ENCODE measurements around the gene EDEM1.
"Not testable (repeated sequence)": the region's sequence is repeated elsewhere in the genome, so short reads cannot be mapped to it uniquely, and the experiment has no call there.

EDEM1 gene

DNA sequence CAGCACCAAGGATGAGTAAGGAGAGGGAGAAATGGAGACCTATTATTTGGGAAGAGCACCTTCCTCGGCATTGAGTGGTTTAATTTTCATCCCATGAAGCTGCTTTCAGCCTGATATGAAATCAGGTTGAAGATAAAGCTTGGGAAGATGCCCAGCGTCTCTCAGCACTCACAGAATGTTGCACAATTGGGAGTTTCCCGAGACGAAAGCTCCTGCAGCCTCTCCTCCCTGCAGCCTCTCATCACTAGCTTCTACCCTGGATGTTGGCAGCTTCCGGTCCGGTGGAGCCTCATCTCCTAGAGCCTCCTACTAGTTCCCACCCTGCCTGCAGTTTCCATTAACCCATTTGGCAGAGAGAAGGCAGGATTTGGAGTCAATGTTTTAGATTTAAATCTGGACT, 40.3 kb downstream of the EDEM1 start:
- H3K4me3 ChIP-seq (ENCODE audit: low read depth, low read length), result no peak overlapping the region

DNA sequence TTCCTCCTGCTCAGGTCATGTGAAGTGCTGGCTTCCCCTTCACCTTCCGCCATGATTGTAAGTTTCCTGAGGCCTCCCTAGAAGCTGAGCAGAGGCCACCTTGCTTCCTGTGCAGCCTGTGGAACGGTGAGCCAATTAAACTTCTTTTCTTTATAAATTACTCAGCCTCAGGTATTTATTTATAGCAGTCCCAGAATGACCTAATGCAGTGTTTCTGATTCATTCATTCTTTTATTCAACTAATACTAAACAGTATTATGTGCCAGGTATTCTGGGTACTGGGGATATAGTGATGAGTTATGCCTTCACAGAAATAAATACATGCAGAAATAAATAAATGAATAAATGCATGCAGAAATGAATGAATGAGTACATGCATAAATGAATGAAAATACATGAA, 41.9 kb downstream of the EDEM1 start:
- no peak overlapping the region for H3K4me3 ChIP-seq (ENCODE audit: low read depth, low read length)

DNA sequence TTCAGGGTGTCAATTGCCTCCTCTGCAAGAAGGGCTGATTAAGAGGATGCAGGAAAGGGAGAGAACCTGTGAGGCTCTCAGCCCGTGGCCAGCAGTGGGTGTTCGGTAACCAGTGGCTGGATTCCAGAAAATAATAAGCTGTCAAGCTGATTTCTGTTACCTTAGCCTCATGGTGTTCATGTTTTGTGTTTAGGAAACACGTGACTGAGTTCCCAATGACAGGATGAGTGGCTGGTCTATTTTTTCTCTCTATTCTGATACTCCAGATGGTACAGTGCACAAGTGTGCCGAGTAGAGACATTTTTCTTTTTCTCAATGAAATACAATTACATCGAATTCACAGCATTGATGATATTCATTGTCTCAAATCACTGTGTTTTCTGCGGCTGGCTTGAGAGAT, 43.6 kb downstream of the EDEM1 start:
- no peak overlapping the region for H3K4me3 ChIP-seq (ENCODE audit: low read depth, low read length)

DNA sequence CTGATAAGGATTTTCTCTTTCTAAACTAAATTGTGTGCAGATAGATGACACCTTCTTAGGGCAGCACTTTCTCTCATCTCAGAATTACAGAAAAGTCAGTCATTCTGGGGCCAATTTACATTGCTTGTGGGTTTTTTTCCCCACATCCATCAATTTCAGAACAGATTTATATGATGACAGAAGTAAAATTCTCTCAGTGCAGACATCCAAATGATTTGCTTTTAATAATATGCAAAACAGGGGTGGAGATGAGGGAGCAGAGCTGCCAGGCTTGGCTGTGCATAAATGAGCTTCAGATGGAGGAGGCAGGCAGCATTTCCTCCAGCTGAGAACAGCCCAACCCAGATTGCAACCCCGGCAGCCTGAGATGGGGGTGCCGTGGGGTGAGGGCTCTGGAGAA, 44.0 kb downstream of the EDEM1 start:
- H3K4me3 ChIP-seq (ENCODE audit: low read depth, low read length), result no peak overlapping the region

DNA sequence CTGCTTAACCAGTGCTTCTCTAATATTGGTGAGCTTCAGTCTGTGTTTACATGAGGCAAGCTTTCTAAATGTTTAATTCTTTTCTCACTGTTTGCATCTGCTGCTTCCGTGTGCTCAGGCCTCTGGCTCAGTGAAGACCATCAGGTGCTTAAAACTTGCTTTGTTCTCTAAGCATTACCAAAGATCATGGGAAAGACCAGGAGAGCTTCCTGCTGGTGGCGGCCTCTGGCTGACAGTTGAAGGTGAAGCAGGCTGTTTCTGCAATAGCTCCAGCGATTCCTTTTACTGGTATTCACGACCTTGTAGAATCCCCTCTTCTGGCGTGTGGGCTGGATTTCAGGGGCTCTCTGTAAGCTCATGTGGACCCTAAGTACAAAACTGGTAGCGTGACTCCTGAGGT, 45.1 kb downstream of the EDEM1 start:
- no peak overlapping the region for H3K4me3 ChIP-seq (ENCODE audit: low read depth, low read length)

DNA sequence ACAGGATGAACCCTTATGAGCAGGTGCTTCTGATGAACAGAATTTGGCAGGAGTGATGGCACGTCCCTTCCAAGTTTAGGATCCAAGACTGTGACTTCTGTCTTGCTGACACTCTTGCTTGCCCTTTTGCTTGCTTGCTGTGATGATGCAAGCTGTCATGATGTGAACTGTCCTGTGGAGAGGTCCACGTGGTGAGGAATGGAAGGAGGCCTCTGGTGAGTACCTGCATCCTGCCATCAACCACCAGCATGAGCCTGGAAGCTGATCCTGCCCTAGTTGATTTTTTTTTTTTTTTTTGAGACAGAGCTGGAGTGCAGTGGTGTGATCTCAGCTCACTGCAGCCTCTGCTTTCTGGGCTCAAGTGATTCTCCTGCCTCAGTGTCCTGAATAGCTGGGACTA, 45.5 kb downstream of the EDEM1 start:
- H3K4me3 ChIP-seq (ENCODE audit: low read depth, low read length), result no peak overlapping the region

DNA sequence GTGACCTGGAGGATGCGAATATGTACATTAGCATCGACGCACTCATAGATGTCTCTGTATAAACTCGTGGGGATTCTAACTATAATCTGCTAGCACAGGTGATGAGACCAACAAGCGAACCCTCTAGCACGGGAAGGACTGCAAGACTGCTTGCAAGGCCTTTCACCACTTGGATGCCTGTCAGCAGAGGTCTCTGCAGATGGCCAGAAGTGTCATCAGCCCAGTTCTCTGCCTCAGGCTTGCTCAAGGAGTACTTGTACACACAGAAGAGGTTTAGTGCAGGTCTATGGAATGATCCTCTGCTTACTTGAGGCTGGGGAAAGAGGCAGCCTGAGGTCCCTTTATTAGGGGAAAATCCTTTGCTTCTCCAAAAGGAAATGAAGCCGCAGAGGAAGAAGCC, 48.1 kb downstream of the EDEM1 start:
- H3K4me3 ChIP-seq (ENCODE audit: low read depth, low read length), result no peak overlapping the region

GRCh38 chr3:5238545-5238944, 51.0 kb downstream of the EDEM1 start:
- no peak overlapping the region for H3K4me3 ChIP-seq (ENCODE audit: low read depth, low read length)

GRCh38 chr3:5239602-5240001, 52.1 kb downstream of the EDEM1 start:
- no peak overlapping the region for H3K4me3 ChIP-seq (ENCODE audit: low read depth, low read length)

GRCh38 chr3:5240740-5241139, 53.2 kb downstream of the EDEM1 start:
- no peak overlapping the region for H3K4me3 ChIP-seq (ENCODE audit: low read depth, low read length)

- H3K4me3 ChIP-seq (ENCODE audit: low read depth, low read length), result not testable (repeated sequence)
Observed at GRCh38 chr3:5242785-5243184, 55.3 kb downstream of the EDEM1 start.

GRCh38 chr3:5245927-5246326, 58.4 kb downstream of the EDEM1 start:
- no peak overlapping the region for H3K4me3 ChIP-seq (ENCODE audit: low read depth, low read length)

- H3K4me3 ChIP-seq (ENCODE audit: low read depth, low read length), result no peak overlapping the region
Observed at GRCh38 chr3:5248822-5249221, 61.3 kb downstream of the EDEM1 start.

DNA sequence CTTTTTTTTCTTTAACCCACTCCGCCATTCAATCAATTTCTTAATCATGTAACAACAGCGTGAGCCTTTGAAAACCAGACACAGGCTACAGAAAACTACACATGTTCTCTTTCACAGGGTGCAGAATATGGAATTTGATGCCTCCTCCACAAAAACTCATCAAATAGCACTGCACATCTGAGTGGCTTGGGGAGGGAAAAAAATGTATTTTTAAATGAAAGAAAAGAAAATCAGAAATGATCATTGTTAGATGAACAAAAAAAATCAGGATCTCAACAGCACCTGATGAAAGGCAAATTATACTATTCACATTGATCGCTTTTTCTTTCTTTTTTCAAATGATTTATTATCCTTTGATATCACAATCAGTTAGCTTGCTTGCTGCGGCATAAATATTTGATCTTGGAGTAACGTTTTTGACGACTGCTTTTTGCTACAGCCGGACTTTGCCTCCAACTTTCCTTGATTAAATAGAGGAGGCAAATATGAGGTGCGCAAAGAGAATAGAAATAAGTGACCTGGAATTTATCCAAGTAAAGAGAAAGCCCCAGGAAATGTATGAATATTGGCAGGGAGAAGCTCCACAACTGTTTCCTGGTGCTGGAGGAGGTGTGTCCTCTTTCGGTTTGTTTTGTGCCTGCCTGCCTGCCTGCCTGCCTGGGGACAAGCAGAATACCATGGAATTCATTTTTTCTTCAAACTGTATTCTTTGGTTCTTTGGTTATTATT, 63.1 kb downstream of the EDEM1 start:
- no peak overlapping the region for H3K4me3 ChIP-seq (ENCODE audit: low read depth, low read length)

DNA sequence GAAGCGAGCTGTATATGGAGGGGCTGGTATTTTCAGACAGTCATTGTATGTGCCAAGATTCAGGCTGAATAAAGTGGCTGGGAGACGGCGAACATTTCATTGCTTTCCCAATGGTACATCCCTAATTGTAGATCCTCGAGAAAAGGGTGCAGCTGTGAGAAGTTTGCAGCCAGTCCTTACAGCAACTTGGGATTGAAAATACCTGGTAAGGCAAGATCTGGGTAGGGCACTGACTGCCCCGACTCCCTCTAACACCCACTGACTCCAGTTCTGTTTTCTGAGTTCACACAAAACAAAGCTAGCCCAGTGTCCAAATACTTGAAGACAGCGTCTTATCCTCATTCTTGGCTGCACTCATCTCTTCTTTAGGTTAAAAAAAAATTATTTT, 63.7 kb downstream of the EDEM1 start:
- H3K4me3 ChIP-seq (ENCODE audit: low read depth, low read length), result no peak overlapping the region

DNA sequence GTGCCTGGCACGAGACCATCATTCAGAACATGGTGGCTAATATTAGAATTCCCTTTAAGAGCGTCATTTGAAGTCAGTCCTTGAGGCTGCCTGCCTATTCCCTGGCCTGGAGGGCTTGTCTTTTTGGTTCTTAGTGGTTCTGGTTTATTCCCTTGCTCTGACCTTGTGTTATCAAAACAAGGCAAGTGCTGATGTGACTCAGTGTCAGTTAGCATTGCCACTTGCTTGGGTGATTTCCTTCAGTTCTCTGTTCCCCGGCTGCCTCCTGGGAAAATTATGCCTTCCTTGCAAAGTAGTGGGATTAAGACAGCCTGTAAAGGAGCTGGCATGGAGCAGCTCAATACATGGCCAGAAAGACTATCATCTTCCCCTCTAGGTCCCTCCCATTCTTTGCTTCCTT, 64.6 kb downstream of the EDEM1 start:
- no peak overlapping the region for H3K4me3 ChIP-seq (ENCODE audit: low read depth, low read length)

GRCh38 chr3:5254281-5255048, 67.0 kb downstream of the EDEM1 start:
- H3K4me3 ChIP-seq (ENCODE audit: low read depth, low read length), result no peak overlapping the region

DNA sequence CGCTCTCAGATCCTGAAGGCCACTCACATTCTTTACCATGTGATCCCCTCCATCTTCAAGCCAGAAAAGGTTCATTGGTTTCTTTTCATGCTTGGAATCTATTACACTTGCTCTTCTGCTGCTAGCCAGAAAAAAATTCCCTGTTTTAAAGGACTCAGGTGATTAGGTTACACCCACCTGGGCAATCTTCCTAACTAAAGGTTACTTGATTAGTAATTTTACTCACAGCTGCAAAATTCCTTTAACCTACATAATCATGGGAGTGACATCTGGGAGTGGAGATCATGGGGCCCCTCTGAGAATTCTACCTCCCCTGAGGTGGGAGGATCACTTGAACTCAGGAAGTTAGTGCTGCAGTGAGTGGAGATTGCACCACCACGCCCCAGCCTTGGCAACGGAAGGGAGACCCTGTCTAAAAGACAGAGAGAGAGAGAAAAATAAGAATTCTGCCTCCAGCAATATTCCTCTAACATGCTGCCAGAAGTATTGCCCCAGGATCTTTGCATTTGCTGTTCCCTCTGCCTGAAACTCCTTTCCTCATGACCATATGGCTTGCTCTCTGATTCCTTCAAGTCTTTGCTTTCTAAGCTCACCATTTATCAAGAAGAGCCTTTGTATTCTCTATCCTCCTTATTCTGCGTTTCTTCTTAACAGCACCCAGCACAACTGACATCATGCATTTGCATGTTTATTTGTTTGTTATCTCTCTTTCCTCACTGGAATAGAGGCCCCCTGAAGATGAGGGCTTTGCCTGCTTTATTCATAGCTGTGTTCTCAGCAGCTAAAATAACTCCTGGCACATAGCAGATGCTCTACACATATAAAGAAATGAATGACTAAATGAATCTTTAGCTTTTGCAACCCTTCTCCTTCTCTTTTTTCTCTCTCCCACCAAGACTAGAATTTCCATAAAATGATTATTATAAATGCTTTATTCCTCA, 68.2 kb downstream of the EDEM1 start:
- no peak overlapping the region for H3K4me3 ChIP-seq (ENCODE audit: low read depth, low read length)

DNA sequence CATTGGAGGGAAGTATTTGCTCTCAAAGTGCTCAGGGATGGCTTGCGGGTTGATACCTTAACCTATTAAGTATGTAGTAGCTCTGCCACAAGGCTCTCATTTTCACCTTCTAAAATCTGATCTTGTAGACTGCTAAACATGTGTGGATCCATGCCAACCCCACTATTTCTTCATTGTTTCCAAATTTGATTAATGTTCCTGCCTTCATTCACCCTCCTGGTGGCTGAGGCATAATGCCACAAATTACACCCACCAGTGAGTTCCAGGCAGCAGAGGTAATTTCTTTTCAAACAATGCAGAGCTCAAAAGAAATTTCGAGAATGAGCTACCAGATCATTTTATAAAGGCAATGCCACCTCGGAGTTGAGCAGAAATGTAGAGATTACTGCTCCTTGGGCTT, 71.0 kb downstream of the EDEM1 start:
- H3K4me3 ChIP-seq (ENCODE audit: low read depth, low read length), result no peak overlapping the region

- no peak overlapping the region for H3K4me3 ChIP-seq (ENCODE audit: low read depth, low read length)
Observed at GRCh38 chr3:5260992-5261501, 73.5 kb downstream of the EDEM1 start.

GRCh38 chr3:5262507-5262906, 75.0 kb downstream of the EDEM1 start:
- H3K4me3 ChIP-seq (ENCODE audit: low read depth, low read length), result no peak overlapping the region

All from iPS-11a (cell line).